ENCODE measurements around the gene OR5D18.

DNA sequence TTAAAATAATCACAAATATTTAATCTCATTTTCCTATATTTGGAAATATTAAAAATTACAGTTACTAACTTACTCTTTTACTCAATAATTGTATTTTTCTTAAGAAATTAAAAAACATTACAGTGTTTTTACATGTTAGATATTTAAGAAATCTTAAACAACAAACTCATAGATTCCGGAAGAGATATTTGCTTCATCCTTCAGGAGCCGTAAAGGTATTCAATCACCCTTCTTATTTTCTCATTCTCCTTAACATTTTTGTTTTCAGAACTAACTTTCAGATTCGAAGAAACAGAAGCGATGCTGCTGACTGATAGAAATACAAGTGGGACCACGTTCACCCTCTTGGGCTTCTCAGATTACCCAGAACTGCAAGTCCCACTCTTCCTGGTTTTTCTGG is at the start of gene OR5D18:
- TF ChIP-seq, protein P1, sequence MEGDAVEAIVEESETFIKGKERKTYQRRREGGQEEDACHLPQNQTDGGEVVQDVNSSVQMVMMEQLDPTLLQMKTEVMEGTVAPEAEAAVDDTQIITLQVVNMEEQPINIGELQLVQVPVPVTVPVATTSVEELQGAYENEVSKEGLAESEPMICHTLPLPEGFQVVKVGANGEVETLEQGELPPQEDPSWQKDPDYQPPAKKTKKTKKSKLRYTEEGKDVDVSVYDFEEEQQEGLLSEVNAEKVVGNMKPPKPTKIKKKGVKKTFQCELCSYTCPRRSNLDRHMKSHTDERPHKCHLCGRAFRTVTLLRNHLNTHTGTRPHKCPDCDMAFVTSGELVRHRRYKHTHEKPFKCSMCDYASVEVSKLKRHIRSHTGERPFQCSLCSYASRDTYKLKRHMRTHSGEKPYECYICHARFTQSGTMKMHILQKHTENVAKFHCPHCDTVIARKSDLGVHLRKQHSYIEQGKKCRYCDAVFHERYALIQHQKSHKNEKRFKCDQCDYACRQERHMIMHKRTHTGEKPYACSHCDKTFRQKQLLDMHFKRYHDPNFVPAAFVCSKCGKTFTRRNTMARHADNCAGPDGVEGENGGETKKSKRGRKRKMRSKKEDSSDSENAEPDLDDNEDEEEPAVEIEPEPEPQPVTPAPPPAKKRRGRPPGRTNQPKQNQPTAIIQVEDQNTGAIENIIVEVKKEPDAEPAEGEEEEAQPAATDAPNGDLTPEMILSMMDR (IDR thresholded peaks at IDR 0.05): no peak
- TF ChIP-seq POLR2A (IDR thresholded peaks at IDR 0.05): no peak
